ENCODE results near the gene RCAN1.

DNA sequence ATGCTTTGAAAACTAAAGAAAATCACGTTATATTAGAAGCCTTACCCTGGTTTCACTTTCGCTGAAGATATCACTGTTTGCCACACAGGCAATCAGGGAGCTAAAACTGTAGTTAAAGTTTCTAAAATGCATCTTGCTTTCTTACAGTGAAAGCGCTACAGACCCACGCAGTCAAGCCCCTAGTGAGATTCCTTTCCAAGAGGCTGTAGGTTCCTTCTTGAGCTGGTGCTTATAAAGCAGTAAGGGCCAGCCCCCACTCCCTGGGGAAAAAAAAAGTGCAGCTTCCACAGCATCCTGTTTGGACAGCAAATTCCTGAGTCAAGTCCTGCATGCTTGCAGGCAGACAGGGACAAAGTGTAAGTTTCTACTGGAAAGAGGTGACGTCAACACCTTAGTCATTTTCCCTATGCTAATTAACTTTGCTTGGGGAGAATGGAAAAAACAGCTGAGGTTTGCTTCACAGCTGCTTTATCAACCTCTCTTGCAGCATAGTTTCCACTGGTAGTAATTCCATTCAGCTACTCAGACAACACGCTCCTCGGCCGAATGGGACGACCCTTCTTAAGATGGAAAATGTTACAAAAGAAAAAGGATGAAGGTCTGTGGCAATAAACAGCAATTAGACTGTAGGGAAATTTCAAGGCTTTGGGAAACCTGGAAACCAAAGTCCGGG lies 88.2 kb downstream of the RCAN1 start:
- TF ChIP-seq, protein P1, sequence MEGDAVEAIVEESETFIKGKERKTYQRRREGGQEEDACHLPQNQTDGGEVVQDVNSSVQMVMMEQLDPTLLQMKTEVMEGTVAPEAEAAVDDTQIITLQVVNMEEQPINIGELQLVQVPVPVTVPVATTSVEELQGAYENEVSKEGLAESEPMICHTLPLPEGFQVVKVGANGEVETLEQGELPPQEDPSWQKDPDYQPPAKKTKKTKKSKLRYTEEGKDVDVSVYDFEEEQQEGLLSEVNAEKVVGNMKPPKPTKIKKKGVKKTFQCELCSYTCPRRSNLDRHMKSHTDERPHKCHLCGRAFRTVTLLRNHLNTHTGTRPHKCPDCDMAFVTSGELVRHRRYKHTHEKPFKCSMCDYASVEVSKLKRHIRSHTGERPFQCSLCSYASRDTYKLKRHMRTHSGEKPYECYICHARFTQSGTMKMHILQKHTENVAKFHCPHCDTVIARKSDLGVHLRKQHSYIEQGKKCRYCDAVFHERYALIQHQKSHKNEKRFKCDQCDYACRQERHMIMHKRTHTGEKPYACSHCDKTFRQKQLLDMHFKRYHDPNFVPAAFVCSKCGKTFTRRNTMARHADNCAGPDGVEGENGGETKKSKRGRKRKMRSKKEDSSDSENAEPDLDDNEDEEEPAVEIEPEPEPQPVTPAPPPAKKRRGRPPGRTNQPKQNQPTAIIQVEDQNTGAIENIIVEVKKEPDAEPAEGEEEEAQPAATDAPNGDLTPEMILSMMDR (IDR thresholded peaks at IDR 0.05), result no peak
- peak in 2 of 3 donors; percentile 82 to 87 for TF ChIP-seq POLR2A (IDR thresholded peaks at IDR 0.05)

Data from body of pancreas (tissue), 4 donors.